Smooth muscle cell of the brain vasculature (primary cell): ENCODE data around the gene ATF5.

Experiments used
- DNase-seq: peaks from one replicate; pipeline ENCODE4 v3.0.0-alpha.2; 2012; ENCODE audit warnings: low read depth, low spot score

ATF5 gene

DNA sequence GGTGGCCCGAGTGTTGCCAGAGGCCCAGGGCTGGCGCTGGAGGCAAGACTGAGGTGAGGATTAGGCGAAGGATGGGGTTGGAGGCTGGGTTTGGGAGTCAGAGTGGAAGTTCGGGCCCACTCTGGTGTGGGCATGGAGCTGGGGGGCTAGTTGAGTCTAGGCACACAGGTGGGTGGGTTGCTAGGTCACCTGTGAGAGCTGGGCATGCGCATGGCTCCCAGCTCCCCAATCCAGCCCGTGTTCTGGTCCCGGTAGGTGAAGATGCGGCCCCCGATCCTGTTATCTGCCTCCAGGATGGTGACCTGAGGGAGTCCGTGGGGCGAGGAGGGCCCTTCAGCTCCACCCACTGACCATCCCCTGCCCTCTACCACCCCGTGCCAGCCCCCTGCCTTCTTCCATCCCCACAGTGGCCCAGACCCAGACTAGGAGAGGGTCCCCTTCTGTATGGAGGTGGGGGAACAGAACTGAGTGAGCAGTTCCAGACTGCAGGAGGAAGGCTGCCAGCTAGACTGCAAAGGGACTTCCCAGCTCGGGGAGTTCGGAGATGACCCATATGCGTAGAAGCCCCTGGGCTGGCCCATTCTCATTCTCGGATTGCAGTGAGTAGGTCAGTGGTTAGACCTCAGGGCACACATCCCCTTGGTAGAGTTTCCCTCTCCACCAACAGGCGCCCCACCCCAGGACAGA lies 34.0 kb upstream of the ATF5 start:
- DNase-seq = no peak

DNA sequence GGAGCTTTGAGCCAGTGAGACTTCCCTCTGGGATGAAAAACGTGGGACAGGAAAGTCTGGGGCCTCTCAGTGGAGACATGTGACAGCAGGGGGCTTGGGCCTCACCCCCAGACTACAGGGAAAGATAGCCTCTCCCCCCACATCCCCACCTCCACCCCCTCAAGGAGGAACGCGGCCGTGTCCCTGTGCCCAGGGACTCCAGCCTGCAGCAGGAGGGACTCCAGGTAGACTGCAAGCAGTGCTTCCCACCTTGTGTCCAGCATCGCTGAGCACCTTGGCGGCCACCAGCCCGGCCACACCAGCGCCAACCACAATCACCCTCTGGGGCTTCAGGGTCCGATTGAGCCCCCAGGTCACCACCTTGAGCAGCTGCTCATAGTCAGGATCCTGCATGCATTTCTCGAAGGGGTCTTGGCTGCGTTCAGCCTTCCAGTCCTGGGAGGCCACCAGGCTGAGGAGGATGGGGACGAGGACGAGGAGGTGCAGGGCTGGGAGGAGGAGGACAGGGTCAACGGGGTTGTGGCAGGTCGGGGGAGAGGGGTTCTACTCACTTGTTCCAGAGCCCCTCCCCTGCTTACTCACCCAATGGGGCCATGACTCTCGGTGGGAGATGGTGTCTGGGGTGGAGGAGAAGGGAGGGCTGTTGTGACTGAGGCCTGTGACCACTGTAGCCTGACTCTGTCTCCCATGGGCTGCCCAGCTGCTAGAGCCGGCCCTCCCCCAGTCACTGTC lies 33.3 kb upstream of the ATF5 start:
- DNase-seq = no peak

DNA sequence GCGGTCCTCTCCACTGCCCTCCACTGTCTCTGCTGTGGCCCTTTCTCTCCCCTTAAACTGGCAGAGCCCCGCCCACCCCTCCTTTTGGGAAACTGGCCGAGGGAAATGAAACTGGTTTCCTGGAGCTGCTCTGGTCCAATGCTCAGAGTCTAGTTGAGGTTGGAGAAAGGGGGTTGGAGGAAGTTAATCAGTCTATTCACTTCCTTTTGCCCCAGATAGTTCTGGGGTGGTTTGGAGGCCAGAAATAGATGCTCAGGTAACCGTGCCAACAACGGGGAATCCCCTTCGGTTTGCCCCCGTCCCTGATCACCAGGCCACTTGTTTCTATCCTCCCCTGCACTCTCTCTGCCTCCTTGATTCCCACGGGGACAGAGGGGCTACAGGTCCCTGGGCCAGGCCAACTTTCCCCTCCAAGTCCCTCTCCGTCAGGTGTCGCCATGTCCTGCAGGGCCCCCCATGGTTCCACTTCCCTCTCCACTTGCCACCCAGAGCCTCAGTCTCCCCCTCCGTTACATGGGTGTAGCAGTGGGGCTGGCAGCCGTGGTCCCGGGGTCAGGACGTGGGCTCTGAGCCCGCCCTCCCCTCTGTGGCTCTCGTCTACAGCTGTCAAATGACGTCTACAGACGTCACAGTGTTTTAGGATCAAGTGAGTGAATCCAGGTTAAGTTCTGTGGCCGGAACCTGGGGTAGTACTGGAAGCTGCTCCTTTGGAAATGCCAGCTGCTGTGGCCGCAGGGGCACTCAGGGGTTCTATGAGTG lies 32.0 kb upstream of the ATF5 start, which contains the start of gene IL4I1:
Gene IL4I1 (minus strand): TSS at position 25 of the 759 bp plus-strand sequence. CDS start 727 bp downstream, outside the sequence.
- no peak for DNase-seq

DNA sequence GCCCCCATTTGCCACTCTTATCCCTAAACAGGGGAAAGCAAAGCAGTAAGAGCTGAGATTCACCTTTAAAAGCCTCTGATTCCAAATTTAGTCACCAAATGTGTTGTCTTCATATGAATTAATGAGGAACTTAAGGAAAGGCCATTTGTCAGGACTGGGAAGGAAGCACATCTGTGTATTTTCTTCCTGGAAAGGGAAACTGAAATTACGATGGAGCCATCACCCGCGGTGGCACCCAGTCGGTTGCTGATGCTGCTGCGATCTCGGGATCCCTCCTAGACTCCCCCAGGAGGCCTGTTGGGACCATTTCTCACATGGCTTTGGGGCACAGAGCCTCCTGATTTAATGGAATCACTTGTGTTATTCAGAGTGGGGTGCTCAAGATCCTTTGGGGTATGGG lies 24.9 kb upstream of the ATF5 start:
- DNase-seq = no peak

DNA sequence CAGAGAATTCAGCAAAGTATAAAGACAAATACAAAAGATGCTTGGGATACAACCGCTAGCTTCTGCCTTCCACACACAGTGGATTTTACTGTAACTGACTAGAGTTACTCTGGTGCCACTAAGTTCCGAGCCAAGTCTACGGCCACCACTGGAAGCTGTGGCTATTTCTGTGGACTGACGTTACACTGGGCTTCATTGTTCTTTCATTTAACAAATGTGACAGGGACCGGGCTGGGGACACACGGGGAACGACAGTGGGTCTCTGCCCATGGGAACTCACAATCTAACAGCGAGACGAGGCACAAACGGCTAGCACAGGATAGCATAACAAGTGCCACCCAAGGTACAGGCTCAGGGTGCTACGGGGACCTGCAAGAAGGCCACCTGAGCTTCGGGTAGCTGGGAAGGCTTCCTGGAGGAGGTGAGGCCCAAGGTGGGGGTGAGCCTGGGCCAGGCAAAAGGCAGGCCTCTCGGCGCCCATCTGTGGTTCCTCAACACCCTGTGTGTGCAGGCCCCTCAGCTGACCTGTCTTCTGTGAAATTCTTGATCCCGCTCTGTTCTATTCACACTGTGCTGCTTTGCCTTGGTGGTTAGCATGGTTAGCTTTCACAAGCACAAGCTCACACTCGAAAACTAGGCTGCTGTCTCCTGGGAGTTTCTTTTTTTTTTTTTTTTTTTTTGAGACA lies 22.0 kb upstream of the ATF5 start:
- no peak for DNase-seq

DNA sequence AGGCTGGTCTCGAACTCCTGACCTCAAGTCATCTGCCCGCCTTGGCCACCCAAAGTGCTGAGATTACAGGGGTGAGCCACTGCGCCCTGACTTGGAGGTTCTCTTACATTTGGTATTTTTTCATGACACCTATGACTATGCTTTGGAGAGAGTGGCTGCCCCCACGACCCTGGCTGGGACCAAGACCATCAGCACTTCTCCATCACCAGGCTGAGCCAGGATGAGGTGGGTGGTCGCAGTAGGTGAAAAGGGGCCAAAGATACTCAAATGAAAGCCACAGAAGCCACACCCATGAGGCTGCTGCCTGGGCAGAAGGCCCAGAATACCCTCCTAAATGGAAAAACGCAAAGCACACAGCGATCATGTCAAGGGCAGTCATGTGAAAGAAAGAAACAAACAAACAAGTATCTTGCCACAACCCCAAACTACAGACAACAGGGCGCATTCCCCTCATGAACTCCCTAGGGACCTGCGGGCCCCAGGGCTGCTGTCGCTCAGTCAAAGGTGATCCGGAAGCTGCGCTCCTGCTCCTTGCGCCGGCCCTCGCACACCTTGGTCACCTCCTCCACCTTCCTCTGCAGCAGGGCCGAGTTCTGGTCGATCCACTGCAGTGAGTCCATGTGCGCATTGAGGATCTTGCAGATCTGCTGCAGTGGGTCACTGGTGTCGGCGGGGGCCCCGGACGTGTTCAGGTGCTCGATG lies 21.1 kb upstream of the ATF5 start:
- no peak for DNase-seq

DNA sequence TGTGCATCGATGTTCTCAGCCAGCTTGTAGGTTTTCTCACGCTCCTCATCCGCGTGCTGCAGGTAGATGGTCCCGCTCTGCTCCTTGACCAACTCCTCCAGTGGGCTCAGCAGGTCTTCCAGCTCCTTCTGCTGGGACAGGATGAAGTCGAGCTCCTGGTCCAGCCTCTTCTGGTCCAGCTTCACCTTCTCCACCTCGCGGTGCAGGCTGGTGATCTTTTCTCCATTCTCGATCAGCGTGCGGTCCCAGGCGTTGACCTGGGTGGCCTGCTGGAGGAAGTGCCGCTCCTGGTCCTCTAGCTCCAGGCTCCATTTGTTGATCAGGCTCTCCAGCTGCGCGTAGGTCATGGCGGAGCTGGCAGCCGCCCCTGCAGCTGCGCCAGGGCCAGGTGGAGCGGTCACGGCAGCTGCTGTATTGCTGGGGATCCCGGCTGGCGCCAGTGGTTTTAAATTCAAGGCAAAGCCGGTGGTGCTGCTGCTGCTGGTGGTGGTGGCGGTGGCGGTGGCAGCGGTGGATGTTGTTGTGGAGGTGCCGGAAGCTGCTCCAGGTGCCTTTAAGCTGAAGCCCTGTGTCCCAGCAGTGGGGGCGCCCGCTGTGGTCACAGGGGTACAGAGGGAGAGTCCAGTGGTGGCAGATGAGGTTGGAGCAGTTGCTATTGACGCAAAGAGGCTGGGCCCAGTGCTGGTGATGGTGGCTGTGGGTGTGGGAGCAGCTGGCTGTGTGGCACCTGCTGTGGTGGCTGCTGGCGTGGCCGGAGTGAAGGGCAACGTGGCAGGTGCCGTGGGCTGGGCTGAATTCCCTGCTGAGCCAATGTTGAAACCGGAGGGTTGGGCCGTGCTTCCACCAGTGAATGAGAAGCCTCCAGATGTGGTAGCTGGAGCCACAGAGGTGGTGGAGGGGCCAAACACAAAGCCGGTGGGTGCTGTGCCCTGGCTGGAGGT lies 20.3 kb upstream of the ATF5 start:
- DNase-seq = no peak

DNA sequence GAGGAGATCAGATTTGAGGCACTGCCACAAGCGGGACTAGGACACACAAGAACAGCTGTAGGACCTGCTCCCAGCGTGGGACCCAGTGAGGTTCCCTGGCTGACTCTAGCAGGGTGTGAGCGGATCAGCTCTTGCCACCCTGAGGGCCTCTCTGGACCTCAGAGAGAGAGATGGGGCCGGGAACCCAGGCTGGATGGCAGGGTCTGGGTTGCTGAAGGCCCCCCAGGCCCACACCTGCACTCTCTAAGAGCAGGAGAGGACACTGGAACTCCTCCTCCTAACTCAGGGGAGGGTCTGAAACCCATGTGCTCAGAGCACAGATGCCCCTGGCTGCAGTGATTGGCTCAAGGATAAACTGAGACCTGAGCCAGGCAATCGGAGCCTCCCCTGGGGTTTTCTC lies 18.8 kb upstream of the ATF5 start:
- DNase-seq = no peak

DNA sequence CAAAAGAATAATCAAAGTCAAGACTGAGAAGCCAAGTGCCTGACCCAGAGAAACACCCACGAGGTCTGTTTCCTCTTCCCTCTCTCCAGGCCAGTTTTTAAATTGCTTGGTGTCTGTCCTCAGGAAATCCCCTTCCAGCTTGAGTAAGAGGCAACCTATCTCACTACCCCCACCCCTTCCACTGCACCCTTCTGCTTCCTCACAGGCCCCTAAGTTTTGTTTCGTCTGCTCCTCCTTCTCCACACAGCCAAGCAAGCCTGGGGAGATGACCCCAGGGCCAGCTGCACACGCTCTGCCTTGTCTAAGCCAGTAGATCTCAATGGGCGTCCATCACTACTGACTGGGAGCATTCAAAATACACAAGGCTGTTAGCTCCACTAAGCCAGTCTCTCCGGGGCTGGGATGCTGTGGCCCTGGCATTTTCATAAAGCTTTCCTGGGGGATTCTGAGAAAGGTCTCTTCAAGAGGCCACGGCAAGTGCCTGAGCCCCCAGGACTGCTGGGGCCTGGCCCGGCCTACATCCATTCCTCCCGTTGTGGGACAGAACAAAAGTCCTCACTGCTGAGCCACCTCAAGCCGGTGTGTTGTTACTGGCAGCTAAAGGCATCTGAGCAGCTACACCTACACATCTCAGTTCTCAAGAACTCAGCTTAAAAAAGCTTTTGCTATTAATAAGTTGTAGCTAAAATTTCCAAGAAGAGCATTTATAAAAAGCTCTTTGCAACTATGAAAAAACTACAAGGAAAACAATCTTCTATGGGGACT lies 17.4 kb upstream of the ATF5 start:
- DNase-seq = no peak

DNA sequence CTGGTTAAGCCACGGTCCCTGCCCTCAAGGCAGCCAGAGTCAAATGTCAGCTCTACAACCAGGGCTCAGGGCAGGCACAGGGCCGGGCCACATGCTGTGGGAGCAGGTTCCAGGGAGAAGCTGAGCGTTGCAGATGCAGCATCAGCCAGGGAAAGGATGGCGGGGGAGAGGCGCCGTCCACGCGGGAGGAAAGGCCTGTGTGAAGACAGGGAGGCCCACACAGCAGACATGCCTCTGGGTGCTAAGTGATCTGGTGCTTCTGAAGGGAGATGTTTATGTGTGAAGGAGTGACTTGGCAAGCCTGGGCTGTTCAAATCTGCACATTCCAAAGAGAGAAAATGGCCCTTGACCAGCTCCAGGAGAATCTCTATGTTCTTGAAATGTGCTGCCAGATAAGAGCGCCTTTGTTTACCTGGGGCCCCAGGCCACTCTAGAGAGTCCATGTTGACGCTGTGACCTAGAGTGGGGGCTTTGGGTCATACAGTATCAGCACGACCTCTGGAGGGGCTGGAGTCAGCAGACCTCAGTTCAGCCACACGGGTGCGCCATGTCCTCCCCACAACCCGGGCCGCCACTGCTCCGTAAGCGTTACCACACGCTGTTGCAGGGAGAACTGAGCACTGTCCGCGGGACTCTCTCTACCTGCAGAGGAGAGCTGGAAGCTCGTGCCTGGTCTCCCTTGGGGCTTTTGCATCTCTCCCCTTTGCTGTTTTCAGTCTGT lies 15.9 kb upstream of the ATF5 start:
- no peak for DNase-seq

DNA sequence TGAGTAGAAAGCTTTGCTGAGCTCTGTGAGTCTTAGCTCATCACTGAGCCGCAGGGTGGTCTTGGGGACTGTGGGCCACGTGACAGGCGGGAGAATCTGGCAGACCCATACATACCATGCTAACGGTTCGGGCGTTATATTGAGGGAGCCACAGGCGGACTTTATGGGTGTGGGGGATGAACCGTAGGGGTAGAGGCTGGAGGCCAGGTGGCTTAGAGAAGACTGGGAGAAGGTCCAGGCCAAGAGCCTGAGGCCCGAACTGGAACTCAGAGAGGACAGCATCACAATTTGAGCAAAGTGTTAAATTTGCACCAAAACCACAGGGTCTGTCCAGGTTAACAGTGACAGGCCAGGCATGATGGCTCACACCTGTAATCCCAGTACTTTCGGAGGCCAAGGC lies 15.3 kb upstream of the ATF5 start:
- no peak for DNase-seq

DNA sequence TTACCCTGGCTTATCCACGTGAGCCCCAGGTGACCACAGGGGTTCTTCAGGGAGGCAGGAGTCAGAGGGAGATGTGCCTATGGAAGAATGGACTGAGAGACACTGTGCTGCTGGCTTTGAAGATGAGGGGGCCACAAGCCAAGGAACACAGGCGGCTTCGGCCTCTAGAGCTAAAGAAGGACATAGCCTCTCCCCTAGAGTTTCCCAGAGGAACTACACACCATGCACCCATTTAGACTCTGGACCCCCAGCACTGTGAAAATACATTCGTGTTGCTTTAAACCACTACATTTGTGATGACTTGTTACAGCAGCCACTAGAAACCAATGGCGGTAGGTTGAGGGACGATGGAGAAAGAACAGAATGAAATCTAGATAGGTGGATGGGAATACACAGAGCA lies 13.7 kb upstream of the ATF5 start:
- no peak for DNase-seq

DNA sequence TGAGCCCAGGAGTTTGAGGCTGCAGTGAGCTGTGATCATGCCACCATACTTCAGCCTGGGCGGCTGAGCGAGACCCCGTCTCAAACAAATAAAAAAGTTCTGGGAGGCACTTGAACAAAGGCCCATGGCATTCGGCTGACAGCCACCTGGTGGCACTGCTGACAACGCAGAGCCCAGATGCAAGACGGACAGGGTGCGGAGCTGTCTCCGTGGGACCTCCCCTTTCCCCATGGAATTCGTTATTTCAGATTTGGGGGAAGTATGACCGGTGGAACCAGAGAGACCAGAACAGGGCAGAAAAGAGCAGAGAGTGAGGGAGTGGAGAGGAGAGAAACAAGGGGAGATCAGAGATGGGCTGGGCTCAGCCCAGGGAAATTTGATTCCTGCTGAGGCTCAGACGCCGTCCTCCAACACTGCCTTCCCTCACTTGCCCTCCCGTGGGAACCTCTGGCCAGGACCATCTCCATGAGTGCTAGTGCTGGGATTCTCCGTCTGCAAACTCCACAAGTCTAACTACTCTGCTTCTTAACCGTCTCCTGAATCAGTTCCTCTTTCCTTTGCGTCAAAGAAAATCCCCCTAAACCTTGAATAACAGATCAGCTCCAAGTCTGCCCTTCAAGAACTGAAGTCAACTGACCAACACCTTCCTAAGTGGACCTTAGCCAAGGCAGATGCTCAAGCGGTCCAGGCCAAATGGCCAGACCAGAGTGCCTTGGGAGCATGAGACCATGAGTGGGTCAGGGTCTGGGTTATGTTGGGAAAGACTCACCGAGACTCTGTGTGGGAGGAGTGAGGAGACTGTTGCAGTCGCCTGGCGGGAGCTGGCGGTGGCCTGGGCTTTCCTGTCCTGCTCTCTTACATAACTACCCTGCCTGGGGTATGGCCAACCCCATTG lies 11.9 kb upstream of the ATF5 start:
- no peak for DNase-seq

DNA sequence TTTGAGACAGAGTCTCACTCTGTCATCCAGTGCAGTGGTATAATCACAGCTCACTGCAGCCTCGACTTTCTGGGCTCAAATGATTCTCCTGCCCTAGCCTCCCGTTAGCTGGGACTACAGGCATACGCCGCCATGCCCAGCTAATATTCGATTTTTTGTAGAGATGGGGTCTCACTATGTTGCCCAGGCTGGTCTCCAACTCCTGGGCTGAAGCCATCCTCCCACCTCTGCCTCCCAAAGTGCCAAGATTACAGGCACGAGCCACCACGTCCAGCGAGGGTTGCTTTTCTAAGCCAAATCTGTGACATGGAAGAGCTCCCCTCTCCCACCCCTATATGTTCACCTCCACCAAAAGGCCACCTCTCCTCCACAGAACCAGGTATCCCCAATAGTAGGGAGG lies 10.9 kb upstream of the ATF5 start:
- DNase-seq = no peak

DNA sequence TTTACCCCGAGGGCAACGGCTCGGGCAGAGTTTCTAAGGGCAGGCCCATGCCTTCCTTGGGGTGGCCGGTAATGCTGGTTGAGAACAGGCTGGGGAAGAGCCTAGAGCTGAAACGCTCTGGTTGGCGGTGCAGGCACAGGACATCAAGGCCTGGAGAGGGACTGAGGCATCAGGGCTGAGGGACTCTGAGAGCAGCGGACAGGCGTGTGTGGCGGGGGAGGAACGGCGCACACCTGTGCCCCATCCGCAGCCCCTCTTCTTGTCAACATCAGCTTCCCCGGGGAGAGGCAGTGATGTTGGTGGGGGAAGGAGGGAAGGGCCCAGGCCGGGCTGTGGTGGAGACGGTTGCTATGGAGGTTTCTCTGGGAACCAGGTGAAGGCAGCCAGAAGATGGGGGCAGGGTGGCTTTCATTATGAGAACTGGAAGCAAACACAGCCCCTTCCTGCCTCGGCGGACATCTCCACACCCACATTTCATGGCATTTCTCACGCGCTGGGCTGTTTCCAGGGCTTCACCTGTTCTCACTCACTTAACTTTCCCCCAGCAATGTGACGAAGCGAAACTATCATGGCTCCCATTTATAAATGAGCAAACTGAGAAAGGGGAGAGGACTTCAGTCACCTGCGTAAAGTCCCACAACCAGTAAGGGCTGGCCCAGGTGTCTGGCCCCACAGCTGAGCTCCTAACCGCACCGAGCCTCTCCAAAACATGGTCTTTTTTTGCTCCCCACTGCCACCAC lies 8.2 kb upstream of the ATF5 start:
- no peak for DNase-seq

DNA sequence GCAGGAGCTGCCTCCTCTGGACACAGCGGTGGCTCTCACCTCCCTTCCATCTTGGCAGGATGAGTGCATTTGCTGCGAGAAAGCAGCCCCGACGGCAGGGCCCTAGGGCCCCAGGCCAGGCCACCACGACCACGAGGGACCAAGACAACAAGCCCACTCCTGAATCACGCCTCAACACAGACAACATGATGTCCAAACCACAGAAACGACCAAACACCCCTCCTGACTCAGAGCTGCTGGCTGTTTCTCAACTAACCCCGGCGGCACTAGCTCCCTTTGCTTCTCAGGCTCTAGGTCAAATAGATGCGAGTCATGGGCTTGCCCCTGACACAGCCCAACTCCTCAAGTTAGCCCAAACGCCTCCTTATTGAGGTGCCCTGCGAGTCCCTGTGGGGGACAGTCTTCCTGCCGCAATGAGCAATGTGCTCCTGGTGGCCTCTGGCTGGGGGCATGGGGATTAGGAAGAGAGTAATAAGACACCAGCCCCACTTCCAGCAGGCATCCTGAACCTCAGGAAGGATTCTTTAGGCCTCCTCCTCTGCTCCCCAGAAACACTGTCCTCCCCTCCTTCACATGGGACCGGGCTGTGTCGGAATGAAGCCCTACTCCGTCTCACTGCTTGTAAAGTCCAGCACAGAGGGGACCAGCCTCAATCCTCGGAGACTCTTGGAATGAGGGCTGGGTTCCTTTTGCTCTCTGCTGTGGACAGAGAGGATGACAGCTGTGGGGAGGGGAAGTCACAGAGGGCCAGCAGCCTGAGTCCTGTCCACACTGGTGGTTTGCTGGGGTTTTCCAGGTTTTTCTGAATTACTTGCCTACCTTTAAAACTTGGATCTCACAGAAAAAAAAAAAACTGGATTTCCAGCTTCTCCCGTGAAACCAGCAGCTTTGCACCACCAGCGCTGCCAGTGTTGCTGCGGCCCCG lies 6.9 kb upstream of the ATF5 start:
- DNase-seq = no peak
